ENCODE data around the gene LDOC1.
A peak's percentile ranks its signal among the peaks of the same experiment; 100 is the strongest.
"Not testable (repeated sequence)": the region's sequence is repeated elsewhere in the genome, so short reads cannot be mapped to it uniquely, and the experiment has no call there.

LDOC1 gene

GRCh38 chrX:141176586-141177451 lies at the start of gene LDOC1:
LDOC1 (minus strand) TSS chrX:141177129; CDS start chrX:141177021, 108 bp downstream.
- Mint-ChIP-seq H3K4me3 (peak within 1 kb of the TSS; percentile 80), H3K27me3 (no peaks in the 10 kb centered on the region), H3K36me3 (no peaks in the 10 kb centered on the region), H3K4me1 (ENCODE audit: low read depth) (peaks cover 7% of the 10 kb centered on the region), H3K9me3 (ENCODE audit: low read depth) (no peaks in the 10 kb centered on the region), H3K27ac (peak within 1 kb of the TSS; percentile 22)

- H3K27ac Mint-ChIP-seq = no peak overlapping the region
- H3K36me3 Mint-ChIP-seq = no peaks in the 10 kb centered on the region
- H3K4me1 Mint-ChIP-seq (ENCODE audit: low read depth) = no peaks in the 10 kb centered on the region
- H3K9me3 Mint-ChIP-seq (ENCODE audit: low read depth) = no peaks in the 10 kb centered on the region
- no peak overlapping the region for H3K4me3 Mint-ChIP-seq
- H3K27me3 Mint-ChIP-seq = no peaks in the 10 kb centered on the region
Observed at GRCh38 chrX:141221611-141222010, 44.7 kb upstream of the LDOC1 start.

GRCh38 chrX:141220342-141221008 lies 43.5 kb upstream of the LDOC1 start:
- H3K9me3 Mint-ChIP-seq (ENCODE audit: low read depth) = no peaks in the 10 kb centered on the region
- H3K27me3 Mint-ChIP-seq = no peaks in the 10 kb centered on the region
- H3K4me1 Mint-ChIP-seq (ENCODE audit: low read depth) = no peaks in the 10 kb centered on the region
- H3K4me3 Mint-ChIP-seq = no peak overlapping the region
- no peaks in the 10 kb centered on the region for H3K36me3 Mint-ChIP-seq
- no peak overlapping the region for H3K27ac Mint-ChIP-seq

- Mint-ChIP-seq H3K4me1 (ENCODE audit: low read depth) (no peaks in the 10 kb centered on the region), H3K27me3 (no peaks in the 10 kb centered on the region), H3K27ac (no peak overlapping the region), H3K36me3 (no peaks in the 10 kb centered on the region), H3K9me3 (ENCODE audit: low read depth) (no peaks in the 10 kb centered on the region), H3K4me3 (no peak overlapping the region)
Observed at GRCh38 chrX:141214196-141214595, 37.3 kb upstream of the LDOC1 start.

GRCh38 chrX:141201962-141202361 lies 25.0 kb upstream of the LDOC1 start:
- Mint-ChIP-seq H3K9me3 (ENCODE audit: low read depth) (no peaks in the 10 kb centered on the region), H3K4me3 (no peak overlapping the region), H3K27me3 (no peaks in the 10 kb centered on the region), H3K36me3 (no peaks in the 10 kb centered on the region), H3K4me1 (ENCODE audit: low read depth) (no peaks in the 10 kb centered on the region), H3K27ac (no peak overlapping the region)

GRCh38 chrX:141188573-141188972 lies 11.6 kb upstream of the LDOC1 start:
- H3K9me3 Mint-ChIP-seq (ENCODE audit: low read depth); H3K36me3 Mint-ChIP-seq; H3K4me3 Mint-ChIP-seq; H3K27me3 Mint-ChIP-seq; H3K27ac Mint-ChIP-seq; H3K4me1 Mint-ChIP-seq (ENCODE audit: low read depth): not testable (repeated sequence)

- Mint-ChIP-seq H3K4me3 (no peak overlapping the region), H3K27ac (no peak overlapping the region), H3K27me3 (no peaks in the 10 kb centered on the region), H3K36me3 (no peaks in the 10 kb centered on the region), H3K9me3 (ENCODE audit: low read depth) (no peaks in the 10 kb centered on the region), H3K4me1 (ENCODE audit: low read depth) (no peaks in the 10 kb centered on the region)
Observed at GRCh38 chrX:141185366-141185765, 8.4 kb upstream of the LDOC1 start.

GRCh38 chrX:141183000-141183399 lies 6.1 kb upstream of the LDOC1 start:
- H3K9me3 Mint-ChIP-seq (ENCODE audit: low read depth) = no peaks in the 10 kb centered on the region
- no peak overlapping the region for H3K4me3 Mint-ChIP-seq
- no peaks in the 10 kb centered on the region for H3K4me1 Mint-ChIP-seq (ENCODE audit: low read depth)
- no peaks in the 10 kb centered on the region for H3K27me3 Mint-ChIP-seq
- H3K36me3 Mint-ChIP-seq = no peaks in the 10 kb centered on the region
- H3K27ac Mint-ChIP-seq = no peak overlapping the region

- Mint-ChIP-seq H3K27ac (no peak overlapping the region), H3K9me3 (ENCODE audit: low read depth) (no peaks in the 10 kb centered on the region), H3K36me3 (no peaks in the 10 kb centered on the region), H3K4me1 (ENCODE audit: low read depth) (peaks cover 3% of the 10 kb centered on the region), H3K27me3 (no peaks in the 10 kb centered on the region), H3K4me3 (no peak overlapping the region)
Observed at GRCh38 chrX:141180851-141181250, 3.9 kb upstream of the LDOC1 start.

- Mint-ChIP-seq H3K27me3 (no peaks in the 10 kb centered on the region), H3K27ac (no peak overlapping the region), H3K9me3 (ENCODE audit: low read depth) (no peaks in the 10 kb centered on the region), H3K4me3 (peak overlapping the region; percentile 76), H3K36me3 (no peaks in the 10 kb centered on the region), H3K4me1 (ENCODE audit: low read depth) (peaks cover 7% of the 10 kb centered on the region)
Observed at GRCh38 chrX:141175786-141176185, 1.1 kb downstream of the LDOC1 start.

GRCh38 chrX:141164406-141164805 lies 12.5 kb downstream of the LDOC1 start:
- Mint-ChIP-seq H3K36me3 (no peaks in the 10 kb centered on the region), H3K27ac (no peak overlapping the region), H3K4me3 (no peak overlapping the region), H3K4me1 (ENCODE audit: low read depth) (no peaks in the 10 kb centered on the region), H3K9me3 (ENCODE audit: low read depth) (no peaks in the 10 kb centered on the region), H3K27me3 (no peaks in the 10 kb centered on the region)

GRCh38 chrX:141158084-141158483 lies 18.8 kb downstream of the LDOC1 start:
- peaks cover 2% of the 10 kb centered on the region for H3K4me1 Mint-ChIP-seq (ENCODE audit: low read depth)
- H3K27me3 Mint-ChIP-seq = no peaks in the 10 kb centered on the region
- no peaks in the 10 kb centered on the region for H3K9me3 Mint-ChIP-seq (ENCODE audit: low read depth)
- H3K4me3 Mint-ChIP-seq = no peak overlapping the region
- no peaks in the 10 kb centered on the region for H3K36me3 Mint-ChIP-seq
- no peak overlapping the region for H3K27ac Mint-ChIP-seq

GRCh38 chrX:141155231-141155630 lies 21.7 kb downstream of the LDOC1 start:
- not testable (repeated sequence) for H3K27me3 Mint-ChIP-seq; H3K4me1 Mint-ChIP-seq (ENCODE audit: low read depth); H3K9me3 Mint-ChIP-seq (ENCODE audit: low read depth); H3K36me3 Mint-ChIP-seq; H3K4me3 Mint-ChIP-seq; H3K27ac Mint-ChIP-seq

GRCh38 chrX:141142946-141143345 lies 34.0 kb downstream of the LDOC1 start:
- Mint-ChIP-seq H3K4me1 (ENCODE audit: low read depth) (no peaks in the 10 kb centered on the region), H3K9me3 (ENCODE audit: low read depth) (peaks cover 4% of the 10 kb centered on the region), H3K4me3 (no peak overlapping the region), H3K27me3 (no peaks in the 10 kb centered on the region), H3K27ac (no peak overlapping the region), H3K36me3 (no peaks in the 10 kb centered on the region)

- Mint-ChIP-seq H3K9me3 (ENCODE audit: low read depth) (no peaks in the 10 kb centered on the region), H3K27me3 (no peaks in the 10 kb centered on the region), H3K4me1 (ENCODE audit: low read depth) (no peaks in the 10 kb centered on the region), H3K27ac (no peak overlapping the region), H3K36me3 (no peaks in the 10 kb centered on the region), H3K4me3 (no peak overlapping the region)
Observed at GRCh38 chrX:141133272-141133671, 43.7 kb downstream of the LDOC1 start.

Measured in activated naive CD8-positive, alpha-beta T cell (primary cell).